PC-9 (cell line): ENCODE results near the gene UNC5B. TPM values are rescaled to one million over a fixed set of nuclear protein-coding genes. Genes with fewer than 3 reads are reported as not detected.

Experiments
- BruUV-seq: library from RNA; stranded (reverse); fragments of 400-500 nt; replicated peaks from 2 replicates; lab custom pipeline; 2021; lab: Mats Ljungman, UMichigan
- CTCF ChIA-PET: fragments of 300-600 bp; sonication (Branson Sonifier 250); formaldehyde crosslinking; loops from one replicate; lab custom pipeline; 2022; ENCODE audit warnings: antibody characterized with exemption; lab: Charles Lee
- POLR2A ChIA-PET: fragments of 300-600 bp; sonication (Branson Sonifier 250); formaldehyde crosslinking; loops from one replicate; lab custom pipeline; 2022; ENCODE audit warnings: antibody characterized with exemption; ENCODE audit not compliant: unreplicated experiment; lab: Charles Lee
- DNase-seq, 2 experiments: peaks; one replicate each; pipeline versions ENCODE4 v3.0.0 to v3.0.0-alpha.2; 2015 to 2022; ENCODE audit warnings: mixed read lengths in 1 of 2
- H2AFZ ChIP-seq: fragments of 200-600 bp; sonication (generic); 2 replicates; pipeline ENCODE4 v1.8.1; 2017; ENCODE audit warnings: antibody characterized with exemption
- H3F3A ChIP-seq: fragments of 200-600 bp; sonication (generic); 2 replicates; pipeline ENCODE4 v1.8.1; 2017; ENCODE audit warnings: antibody characterized with exemption, mild to moderate bottlenecking, low read depth; ENCODE audit not compliant: insufficient read depth
- H3K27ac ChIP-seq: fragments of 200-600 bp; sonication (generic); 2 replicates; pipeline ENCODE4 v1.6.1; 2016; ENCODE audit warnings: mixed run types
- H3K27me3 ChIP-seq: fragments of 200-600 bp; sonication (generic); 2 replicates; pipeline ENCODE4 v1.6.1; 2016; ENCODE audit warnings: low read depth, mixed run types; ENCODE audit not compliant: insufficient read depth
- H3K36me3 ChIP-seq: fragments of 200-600 bp; sonication (generic); 2 replicates; pipeline ENCODE4 v1.6.1; 2016; ENCODE audit warnings: low read depth, mixed run types
- H3K4me1 ChIP-seq: fragments of 200-600 bp; sonication (generic); replicated peaks from 2 replicates; pipeline ENCODE4 v1.6.1; 2016; ENCODE audit warnings: mixed run types; ENCODE audit not compliant: insufficient read depth
- H3K4me2 ChIP-seq: fragments of 200-600 bp; sonication (generic); 2 replicates; pipeline ENCODE4 v1.6.1; 2017; ENCODE audit warnings: mixed run types
- H3K4me3 ChIP-seq: fragments of 200-600 bp; sonication (generic); 2 replicates; pipeline ENCODE4 v1.6.1; 2016; ENCODE audit warnings: mixed run types
- H3K79me2 ChIP-seq: fragments of 200-600 bp; sonication (generic); 2 replicates; pipeline ENCODE4 v1.6.1; 2017; ENCODE audit warnings: low read depth, mixed run types
- H3K9me2 ChIP-seq: fragments of 200-600 bp; sonication (generic); 2 replicates; pipeline ENCODE4 v1.8.1; 2017; ENCODE audit warnings: mild to moderate bottlenecking; ENCODE audit not compliant: insufficient read depth
- H3K9me3 ChIP-seq: fragments of 200-600 bp; sonication (generic); 2 replicates; pipeline ENCODE4 v1.8.1; 2016; ENCODE audit warnings: low read depth; ENCODE audit not compliant: insufficient read depth
- H4K20me1 ChIP-seq: fragments of 200-600 bp; sonication (generic); 2 replicates; pipeline ENCODE4 v1.8.1; 2017; ENCODE audit not compliant: insufficient read depth
- CTCF ChIP-seq: fragments of 200-600 bp; sonication (generic); conservative IDR thresholded peaks from 2 replicates; pipeline ENCODE4 v1.6.1; 2017; ENCODE audit warnings: mixed run types, antibody characterized with exemption, mild to moderate bottlenecking, moderate library complexity
- EZH2 ChIP-seq: fragments of 200-600 bp; sonication (generic); IDR thresholded peaks from 2 replicates; pipeline ENCODE4 v1.8.0; 2017; ENCODE audit warnings: antibody characterized with exemption, low read depth
- intact Hi-C: fragments of 100-400 bp; cut with micrococcal nuclease; formaldehyde crosslinking; loops from one replicate; pipeline ENCODE4 v1.10.0; 2022; ENCODE audit not compliant: unreplicated experiment
- total RNA-seq: library from RNA; stranded (reverse); gene quantifications from 2 replicates; pipeline ENCODE4 v1.2.3, GENCODE V29; 2021

Gene UNC5B
- total RNA-seq, 1 experiment from 2014 or later: 1.7 TPM

- H3K4me3 ChIP-seq: no peak overlapping the region
- intact Hi-C loops: loop anchor here (5.0 kb wide), 2 partner anchors 47 to 658 kb away; no protein-coding TSS in a partner anchor
- no peaks in the 10 kb centered on the region for H3K9me2 ChIP-seq
- peaks cover 28% of the 10 kb centered on the region for H3K27me3 ChIP-seq
- no TSS peak for BruUV-seq
- no peak overlapping the region for H3K4me2 ChIP-seq
- H3F3A ChIP-seq: no peaks in the 10 kb centered on the region
- CTCF ChIA-PET: no interaction called here
- DNase-seq: no peak
- peaks cover 14% of the 10 kb centered on the region for H3K4me1 ChIP-seq
- TF ChIP-seq EZH2 (no peak), CTCF (no peak)
- H4K20me1 ChIP-seq: no peaks in the 10 kb centered on the region
- 0 out of 2 replicates have a peak, but pooled peaks cover 9% of the 10 kb centered on the region for H3K79me2 ChIP-seq
- no peaks in the 10 kb centered on the region for H3K36me3 ChIP-seq
- no peaks in the 10 kb centered on the region for H3K9me3 ChIP-seq
- POLR2A ChIA-PET: no interaction called here
- no peak overlapping the region for H3K27ac ChIP-seq
- no peak overlapping the region for H2AFZ ChIP-seq
These were observed 1.9 kb upstream of the UNC5B start for GRCh38 chr10:71210542-71210871.

- no TSS peak for BruUV-seq
- Histone ChIP-seq H3K4me2 (no peak overlapping the region), H4K20me1 (no peaks in the 10 kb centered on the region), H2AFZ (no peak overlapping the region), H3F3A (no peaks in the 10 kb centered on the region), H3K27ac (no peak overlapping the region), H3K4me1 (peaks cover 14% of the 10 kb centered on the region), H3K4me3 (no peak overlapping the region), H3K36me3 (no peaks in the 10 kb centered on the region), H3K9me3 (no peaks in the 10 kb centered on the region), H3K9me2 (no peaks in the 10 kb centered on the region), H3K79me2 (0 out of 2 replicates have a peak, but pooled peaks cover 10% of the 10 kb centered on the region), H3K27me3 (peaks cover 28% of the 10 kb centered on the region)
- intact Hi-C loops: loop anchor here (5.0 kb wide), 2 partner anchors 46 to 659 kb away; no protein-coding TSS in a partner anchor
- TF ChIP-seq EZH2 (no peak), CTCF (no peak)
- CTCF ChIA-PET: no interaction called here
- POLR2A ChIA-PET: no interaction called here
- DNase-seq: no peak
These were observed 1.3 kb upstream of the UNC5B start for GRCh38 chr10:71211053-71211452.

- intact Hi-C loops: loop anchor here (2.0 to 5.0 kb wide), 3 partner anchors 45 to 660 kb away; no protein-coding TSS in a partner anchor
These were observed 524 bp upstream of the UNC5B start for GRCh38 chr10:71211775-71212317.

More at GRCh38 chr10:71211775-71212317, 524 bp upstream of the UNC5B start:
- H4K20me1 ChIP-seq: no peaks in the 10 kb centered on the region
- peak overlapping the region; percentile 92 for H3K4me2 ChIP-seq
- H3F3A ChIP-seq: no peaks in the 10 kb centered on the region
- peaks cover 28% of the 10 kb centered on the region for H3K27me3 ChIP-seq
- no peaks in the 10 kb centered on the region for H3K9me3 ChIP-seq
- DNase-seq: no peak
- H3K36me3 ChIP-seq: no peaks in the 10 kb centered on the region
- ChIA-PET POLR2A (interaction anchor here (0.6 to 0.7 kb wide), 2 partner anchors 55 to 58 kb away, joined by 3 to 7 read pairs; no protein-coding TSS in a partner anchor), CTCF (interaction anchor here (0.7 kb wide), 1 partner anchor 394 kb away, joined by 16 read pairs; no protein-coding TSS in a partner anchor)
- H3K27ac ChIP-seq: no peak overlapping the region
- peak overlapping the region; percentile 95; the same call in 1 of the 2 replicates for H3K4me3 ChIP-seq
- H2AFZ ChIP-seq: peak overlapping the region; percentile 30; the same call in 1 of the 2 replicates
- TF ChIP-seq EZH2: no peak
- no peak for TF ChIP-seq CTCF
- BruUV-seq: no TSS peak
- H3K79me2 ChIP-seq: 0 out of 2 replicates have a peak, but pooled peaks cover 10% of the 10 kb centered on the region
- no peaks in the 10 kb centered on the region for H3K9me2 ChIP-seq
- peaks cover 19% of the 10 kb centered on the region for H3K4me1 ChIP-seq
